CD4-positive, alpha-beta T cell (primary cell): ENCODE data around the gene AQP5. TPM values are rescaled to one million over a fixed set of nuclear protein-coding genes. Genes with fewer than 3 reads are reported as not detected.

Experiments
- ATAC-seq: fragments of 200-7000 bp; cut with Tn5 transposase; one replicate; pipeline ENCODE4 v1.10.0; 2022; ENCODE audit warnings: mild to moderate bottlenecking; ENCODE audit not compliant: poor library complexity
- CTCF ChIA-PET: fragments of 350-600 bp; sonication (Branson Sonifier 250); formaldehyde crosslinking; loops from one replicate; lab custom pipeline; 2021; ENCODE audit warnings: antibody characterized with exemption, inconsistent platforms; lab: Charles Lee
- POLR2A ChIA-PET: fragments of 350-600 bp; sonication (Branson Sonifier 250); formaldehyde crosslinking; loops from one replicate; lab custom pipeline; 2021; ENCODE audit warnings: antibody characterized with exemption, inconsistent platforms; lab: Charles Lee
- DNase-seq, 14 experiments: peaks; one replicate each; pipeline ENCODE4 v3.0.0-alpha.2; 2013 to 2020; ENCODE audit warnings: mixed read lengths in 2 of 14
- H3K27ac ChIP-seq, 2 donors: one replicate each; pipeline versions ENCODE4 v1.5.1 to v1.7.0; 2013; ENCODE audit warnings: low read length in 2 of 2, low read depth in 1 of 2, mild to moderate bottlenecking in 1 of 2
- H3K27me3 ChIP-seq, 2 experiments: 1 replicate in 1 of 2; 2 replicates in 1 of 2; pipeline versions ENCODE4 v1.6.1 to v1.7.0; 2013; ENCODE audit warnings: low read length in 2 of 2, control low read depth in 1 of 2, mild to moderate bottlenecking in 1 of 2, moderate library complexity in 1 of 2; ENCODE audit not compliant: insufficient read depth in 2 of 2, control insufficient read depth in 1 of 2
- H3K36me3 ChIP-seq: one replicate; pipeline ENCODE4 v1.6.1; 2013; ENCODE audit warnings: low read length, control low read depth; ENCODE audit not compliant: insufficient read depth
- H3K4me1 ChIP-seq: one replicate; pipeline ENCODE4 v1.6.1; 2013; ENCODE audit warnings: low read length, control low read depth; ENCODE audit not compliant: insufficient read depth
- H3K4me3 ChIP-seq: one replicate; pipeline ENCODE4 v1.5.1; 2013; ENCODE audit warnings: mild to moderate bottlenecking, low read length, moderate library complexity
- H3K9me3 ChIP-seq, 2 experiments: 1 replicate in 1 of 2; 2 replicates in 1 of 2; pipeline versions ENCODE4 v1.6.1 to v1.7.0; 2013; ENCODE audit warnings: low read length in 2 of 2, mild to moderate bottlenecking in 2 of 2, control low read depth in 1 of 2, moderate library complexity in 1 of 2; ENCODE audit not compliant: control insufficient read depth in 1 of 2, insufficient read depth in 1 of 2
- H3K27ac Mint-ChIP-seq: one replicate; pipeline ENCODE4 v1.8.0; 2020; ENCODE audit warnings: mixed read lengths
- H3K27me3 Mint-ChIP-seq: one replicate; pipeline ENCODE4 v1.8.0; 2021; ENCODE audit warnings: mixed read lengths
- H3K36me3 Mint-ChIP-seq: one replicate; pipeline ENCODE4 v1.8.0; 2021; ENCODE audit warnings: low read depth, mixed read lengths
- H3K4me1 Mint-ChIP-seq: one replicate; pipeline ENCODE4 v1.8.0; 2021; ENCODE audit warnings: low read depth, mixed read lengths
- H3K4me3 Mint-ChIP-seq: one replicate; pipeline ENCODE4 v1.8.0; 2020; ENCODE audit warnings: mild to moderate bottlenecking, mixed read lengths
- H3K9me3 Mint-ChIP-seq: one replicate; pipeline ENCODE4 v1.8.0; 2020; ENCODE audit warnings: mixed read lengths
- CTCF ChIP-seq: fragments of 200-600 bp; IDR thresholded peaks from one replicate; pipeline ENCODE4 v1.8.0; 2022; ENCODE audit warnings: antibody characterized with exemption, mild to moderate bottlenecking
- intact Hi-C, 2 experiments: fragments of 100-400 bp; cut with DNase I in 1 of 2; cut with micrococcal nuclease in 1 of 2; formaldehyde crosslinking; loops; one replicate each; pipeline versions ENCODE4 v1.15.1 to v1.9.0; 2023 to 2025; cut with DNase I, micrococcal nuclease
- total RNA-seq, 174 experiments: library from RNA in 2 of 174; stranded (reverse) in 2 of 174; gene quantifications; one replicate each; pipeline ENCODE4 v1.2.3 and lab custom pipeline; 2021 to 2026

AQP5 gene
- total RNA-seq, 2 experiments from 2014 or later: not detected

- Histone ChIP-seq H3K36me3 (no peaks in the 10 kb centered on the region), H3K27ac (no peak overlapping the region), H3K4me1 (no peaks in the 10 kb centered on the region), H3K27me3 (peaks cover 0 to 1% of the 10 kb centered on the region in 2 experiments), H3K4me3 (no peak overlapping the region), H3K9me3 (no peaks in the 10 kb centered on the region)
- ChIA-PET POLR2A (no interaction called here), CTCF (no interaction called here)
- DNase-seq (no peak), ATAC-seq (no peak)
- Mint-ChIP-seq H3K4me3 (no peak overlapping the region), H3K27ac (no peak overlapping the region), H3K4me1 (no peaks in the 10 kb centered on the region), H3K36me3 (no peaks in the 10 kb centered on the region), H3K9me3 (no peaks in the 10 kb centered on the region), H3K27me3 (no peaks in the 10 kb centered on the region)
- no peak for TF ChIP-seq CTCF
- intact Hi-C loops: no loop called here
Observed at GRCh38 chr12:49922349-49923034, 39.2 kb upstream of the AQP5 start.

- CTCF ChIA-PET: no interaction called here
- no peaks in the 10 kb centered on the region for H3K4me1 Mint-ChIP-seq
- H3K9me3 Mint-ChIP-seq: no peaks in the 10 kb centered on the region
- intact Hi-C loops: no loop called here
- no peak overlapping the region for H3K4me3 Mint-ChIP-seq
- POLR2A ChIA-PET: no interaction called here
- H3K4me1 ChIP-seq: no peaks in the 10 kb centered on the region
- H3K27me3 ChIP-seq: no peaks in the 10 kb centered on the region
- no peak overlapping the region for H3K27ac ChIP-seq
- H3K4me3 ChIP-seq: no peak overlapping the region
- no peak for TF ChIP-seq CTCF
- H3K27me3 Mint-ChIP-seq: no peaks in the 10 kb centered on the region
- no peaks in the 10 kb centered on the region for H3K36me3 ChIP-seq
- no peak for DNase-seq
- no peak overlapping the region for H3K27ac Mint-ChIP-seq
- no peaks in the 10 kb centered on the region for H3K9me3 ChIP-seq
- no peak for ATAC-seq
- no peaks in the 10 kb centered on the region for H3K36me3 Mint-ChIP-seq
Observed at GRCh38 chr12:49923035-49923644, 38.5 kb upstream of the AQP5 start.

GRCh38 chr12:49923880-49924556 is 37.7 kb upstream of the AQP5 start:
- ATAC-seq (no peak), DNase-seq (no peak)
- Histone ChIP-seq H3K4me1 (no peaks in the 10 kb centered on the region), H3K4me3 (no peak overlapping the region), H3K27ac (no peak overlapping the region), H3K27me3 (no peaks in the 10 kb centered on the region), H3K36me3 (no peaks in the 10 kb centered on the region), H3K9me3 (no peaks in the 10 kb centered on the region)
- TF ChIP-seq CTCF: no peak
- CTCF ChIA-PET: no interaction called here
- H3K27ac Mint-ChIP-seq: no peak overlapping the region
- no peaks in the 10 kb centered on the region for H3K9me3 Mint-ChIP-seq
- no peak overlapping the region for H3K4me3 Mint-ChIP-seq
- POLR2A ChIA-PET: no interaction called here
- intact Hi-C loops: no loop called here
- H3K27me3 Mint-ChIP-seq: no peaks in the 10 kb centered on the region
- no peaks in the 10 kb centered on the region for H3K36me3 Mint-ChIP-seq
- no peaks in the 10 kb centered on the region for H3K4me1 Mint-ChIP-seq
